GM12878 (cell line): ENCODE measurements around the gene RAD23B. TPM values are rescaled to one million over a fixed set of nuclear protein-coding genes. Genes with fewer than 3 reads are reported as not detected.

Source experiments
- ATAC-seq: fragments of 200-7000 bp; cut with Tn5 transposase; 3 replicates; pipeline ENCODE4 v1.9.1; 2020; ENCODE audit warnings: mild to moderate bottlenecking, moderate library complexity
- BruUV-seq: library from RNA; stranded (reverse); fragments of 400-500 nt; replicated peaks from 2 replicates; lab custom pipeline; 2021; lab: Mats Ljungman, UMichigan
- CTCF ChIA-PET: fragments of 300-600 bp; sonication (Branson Sonifier 250); formaldehyde crosslinking; extraction: SDS; loops from one replicate; lab custom pipeline; 2021; ENCODE audit warnings: inconsistent platforms; lab: Yijun Ruan, JAX
- POLR2A ChIA-PET: fragments of 350-600 bp; formaldehyde crosslinking; extraction: SDS; loops from one replicate; lab custom pipeline; 2021; ENCODE audit warnings: inconsistent platforms; lab: Charles Lee
- RAD21 ChIA-PET: fragments of 300-600 bp; sonication (Branson Sonifier 250); formaldehyde crosslinking; loops from one replicate; lab custom pipeline; 2023; ENCODE audit warnings: antibody characterized with exemption; ENCODE audit not compliant: unreplicated experiment; lab: Charles Lee
- SMC1A ChIA-PET: fragments of 300-600 bp; sonication (Branson Sonifier 250); formaldehyde crosslinking; loops from one replicate; lab custom pipeline; 2023; ENCODE audit not compliant: unreplicated experiment, uncharacterized antibody; lab: Charles Lee
- DNase-seq: peaks from one replicate; pipeline ENCODE4 v3.0.0-alpha.2; 2011; ENCODE audit warnings: low read depth, low spot score
- FAIRE-seq: peaks from 3 replicates; lab custom pipeline; 2011; peaks lifted over from hg19 to GRCh38; lab: Jason Lieb, UNC
- H2AFZ ChIP-seq: 2 replicates; pipeline ENCODE4 v1.6.0; 2011; ENCODE audit warnings: low read depth, low read length, control low read depth; ENCODE audit not compliant: control insufficient read depth
- H3K27ac ChIP-seq: 2 replicates; pipeline ENCODE4 v1.5.1; 2011; ENCODE audit warnings: control low read depth; ENCODE audit not compliant: control insufficient read depth, insufficient read depth
- H3K27me3 ChIP-seq, 2 experiments: replicated peaks in 1 of 2; 2 replicates each; pipeline versions ENCODE4 v1.6.0 to v1.6.1; 2011; ENCODE audit warnings: low read length in 1 of 2; ENCODE audit not compliant: control insufficient read depth in 2 of 2, insufficient read depth in 2 of 2
- H3K36me3 ChIP-seq, 2 experiments: 2 replicates each; pipeline ENCODE4 v1.5.1; 2011; ENCODE audit warnings: low read length in 1 of 2; ENCODE audit not compliant: control insufficient read depth in 2 of 2, insufficient read depth in 2 of 2
- H3K4me1 ChIP-seq: 2 replicates; pipeline ENCODE4 v1.6.1; 2011; ENCODE audit warnings: mild to moderate bottlenecking, low read length, moderate library complexity, mixed read lengths; ENCODE audit not compliant: control insufficient read depth, insufficient read depth
- H3K4me2 ChIP-seq: 2 replicates; pipeline ENCODE4 v1.6.0; 2011; ENCODE audit warnings: control low read depth; ENCODE audit not compliant: control insufficient read depth, insufficient read depth
- H3K4me3 ChIP-seq: fragments of 200-600 bp; sonication (generic); 2 replicates; pipeline ENCODE4 v1.5.1; 2016
- H3K79me2 ChIP-seq: 2 replicates; pipeline ENCODE4 v1.6.0; 2011; ENCODE audit warnings: low read length; ENCODE audit not compliant: control insufficient read depth, insufficient read depth
- H3K9ac ChIP-seq: 2 replicates; pipeline ENCODE4 v1.8.0; 2011; ENCODE audit warnings: low read length, control low read depth, mixed read lengths; ENCODE audit not compliant: control insufficient read depth, insufficient read depth
- H3K9me3 ChIP-seq: replicated peaks from 3 replicates; pipeline ENCODE4 v1.5.1; 2011; ENCODE audit warnings: mild to moderate bottlenecking, low read length; ENCODE audit not compliant: control insufficient read depth, insufficient read depth
- H4K20me1 ChIP-seq: 2 replicates; pipeline ENCODE4 v1.6.0; 2011; ENCODE audit not compliant: control insufficient read depth, insufficient read depth
- BMI1 ChIP-seq: fragments of 450-650 bp; IDR thresholded peaks from 2 replicates; pipeline ENCODE4 v1.6.1; 2016; ENCODE audit warnings: mild to moderate bottlenecking, moderate library complexity, borderline replicate concordance
- CHD2 ChIP-seq: IDR thresholded peaks from 2 replicates; pipeline ENCODE4 v1.6.1; 2011; ENCODE audit warnings: low read depth, low read length, improper control_type of control experiment, borderline replicate concordance
- E4F1 ChIP-seq: fragments of 450-650 bp; IDR thresholded peaks from 2 replicates; pipeline ENCODE4 v1.6.1; 2018; ENCODE audit warnings: borderline replicate concordance, mild to moderate bottlenecking; ENCODE audit not compliant: partially characterized antibody
- EGR1 ChIP-seq, 2 experiments: IDR thresholded peaks; 1 replicate in 1 of 2; 2 replicates in 1 of 2; pipeline ENCODE4 v1.6.1; 2011 to 2012; ENCODE audit warnings: low read depth in 2 of 2, low read length in 2 of 2, borderline replicate concordance in 1 of 2, mild to moderate bottlenecking in 1 of 2, moderate library complexity in 1 of 2
- FOXM1 ChIP-seq: IDR thresholded peaks from 2 replicates; pipeline ENCODE4 v1.6.1; 2012; ENCODE audit warnings: low read depth, mild to moderate bottlenecking, inconsistent platforms, low read length, moderate library complexity
- HCFC1 ChIP-seq: fragments of 150-350 bp; IDR thresholded peaks from 2 replicates; pipeline ENCODE4 v1.6.1; 2014; ENCODE audit warnings: low read length
- IKZF2 ChIP-seq, 2 experiments: fragments of 450-650 bp; IDR thresholded peaks; 2 replicates each; pipeline ENCODE4 v1.6.1; 2017; ENCODE audit warnings: mild to moderate bottlenecking in 2 of 2, moderate library complexity in 2 of 2
- IRF4 ChIP-seq: IDR thresholded peaks from 2 replicates; pipeline ENCODE4 v1.6.1; 2011; ENCODE audit warnings: low read depth, low read length
- LARP7 ChIP-seq: fragments of 450-650 bp; IDR thresholded peaks from 2 replicates; pipeline ENCODE4 v1.6.1; 2017; ENCODE audit warnings: mild to moderate bottlenecking
- PAX8 ChIP-seq: fragments of 450-650 bp; IDR thresholded peaks from 2 replicates; pipeline ENCODE4 v1.6.1; 2017; ENCODE audit warnings: mild to moderate bottlenecking, moderate library complexity
- RAD21 ChIP-seq: IDR thresholded peaks from 2 replicates; pipeline ENCODE4 v1.6.1; 2011; ENCODE audit warnings: mild to moderate bottlenecking, low read depth, low read length, moderate library complexity; ENCODE audit not compliant: insufficient read depth
- RUNX3 ChIP-seq: IDR thresholded peaks from 2 replicates; pipeline ENCODE4 v1.6.1; 2012; ENCODE audit warnings: low read length, inconsistent platforms
- TCF12 ChIP-seq: IDR thresholded peaks from 2 replicates; pipeline ENCODE4 v1.6.1; 2011; ENCODE audit warnings: low read depth, mild to moderate bottlenecking, low read length
- TCF3 ChIP-seq: IDR thresholded peaks from 2 replicates; pipeline ENCODE4 v1.6.1; 2012; ENCODE audit warnings: low read depth, mild to moderate bottlenecking, low read length, borderline replicate concordance; ENCODE audit not compliant: insufficient read depth
- ZBTB33 ChIP-seq: fragments of 450-650 bp; IDR thresholded peaks from 2 replicates; pipeline ENCODE4 v1.6.1; 2017; ENCODE audit warnings: mild to moderate bottlenecking
- WGBS: methylation state at CpG from one replicate; pipeline ENCODE4 v1.1.6; 2016; ENCODE audit warnings: low lambda C conversion rate; ENCODE audit not compliant: insufficient replicate concordance, insufficient coverage; ENCODE audit errors: missing lambda C conversion rate; 5-methylcytosine and 5-hydroxymethylcytosine counted together
- in situ Hi-C: fragments of 300-500 bp; cut with MboI; formaldehyde crosslinking; loops from 9 replicates; pipeline ENCODE4 v1.14.3; 2018; ENCODE audit warnings: mixed read lengths
- intact Hi-C: fragments of 100-400 bp; cut with micrococcal nuclease; formaldehyde crosslinking; loops from one replicate; pipeline ENCODE4 v1.14.2; 2022; ENCODE audit not compliant: unreplicated experiment
- polyA plus RNA-seq, 11 experiments: library from polyadenylated mRNA; depleted of rRNA in 4 of 11; unstranded in 6 of 11; stranded (reverse) in 5 of 11; fragments of >200 nt; fragmentation: Nextera tagmentation in 4 of 11; fragmentation: Illumina TruSeq in 1 of 11; extraction: Ambion mirVana in 4 of 11; extraction: Trizol in 1 of 11; gene quantifications; 1 replicate in 1 of 11; 2 replicates in 10 of 11; pipeline versions ENCODE4 v1.2.1 to v1.2.3, GENCODE V29; 2011 to 2016; ENCODE audit warnings: inconsistent platforms in 2 of 11, missing spikeins in 2 of 11, low read depth in 1 of 11
- total RNA-seq, 4 experiments: library from RNA; depleted of rRNA in 3 of 4; stranded (reverse); fragments of >200 nt in 3 of 4; fragmentation: Illumina TruSeq in 1 of 4; extraction: Trizol in 1 of 4; gene quantifications; 2 replicates each; pipeline versions ENCODE4 v1.2.1 to v1.2.3, GENCODE V29; 2013 to 2021

The RAD23B gene
- total and polyA plus RNA-seq, 10 of the 15 experiments (the other 5 are each of a cell fraction or from before 2014, with no cell fraction given): 10.3 to 256 (median 54.6) TPM

DNA sequence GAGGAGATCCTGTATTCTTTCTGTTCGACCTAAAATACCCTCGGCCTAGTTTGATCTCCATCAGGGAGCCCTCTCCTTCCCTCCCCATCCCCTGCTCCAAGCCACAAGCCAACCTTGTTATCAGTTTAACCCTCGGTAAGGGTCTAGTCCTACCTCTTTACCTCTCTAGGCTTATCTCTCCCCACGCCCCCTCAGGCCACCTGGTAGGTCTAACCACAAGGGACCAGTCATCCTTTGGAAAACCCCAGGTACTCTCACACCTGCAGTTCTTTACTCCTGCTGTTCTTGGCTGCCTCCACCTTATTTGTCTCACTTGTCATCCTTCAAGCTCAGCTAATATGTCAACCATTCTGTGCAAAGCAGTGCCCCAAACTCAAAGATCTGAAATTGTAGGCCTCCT is 78.7 kb downstream of the RAD23B start:
- ChIA-PET SMC1A (interaction anchor here (0.7 to 1.8 kb wide), 2 partner anchors 17 to 224 kb away, joined by 3 to 4 read pairs; no protein-coding TSS in a partner anchor), CTCF (interaction anchor here (0.6 to 1.3 kb wide), 2 partner anchors 21 to 39 kb away, joined by 3 to 4 read pairs; no protein-coding TSS in a partner anchor), POLR2A (no interaction called here), RAD21 (no interaction called here)
- 9% methylated on average over 4 of the region's 4 CpGs for WGBS
- DNase-seq: no peak
- no TSS peak for BruUV-seq
- Histone ChIP-seq H3K9me3 (no peaks in the 10 kb centered on the region), H3K4me3 (no peak overlapping the region), H3K36me3 (no peaks in the 10 kb centered on the region), H3K9ac (no peak overlapping the region), H3K4me2 (no peak overlapping the region), H3K27ac (no peak overlapping the region), H2AFZ (no peak overlapping the region), H3K79me2 (no peaks in the 10 kb centered on the region), H4K20me1 (no peaks in the 10 kb centered on the region), H3K27me3 (no peaks in the 10 kb centered on the region), H3K4me1 (no peaks in the 10 kb centered on the region)
- TF ChIP-seq BMI1 (no peak), TCF3 (no peak), IRF4 (no peak), HCFC1 (no peak), CHD2 (no peak), FOXM1 (no peak), TCF12 (0 out of 2 replicates have a peak, but pooled peaks have one; percentile 41), LARP7 (no peak), IKZF2 (IDR thresholded peaks at IDR 0.05) (no peak), RUNX3 (peak; percentile 68), ZBTB33 (no peak), RAD21 (no peak), EGR1 (IDR thresholded peaks at IDR 0.05; ENCODE audit: borderline replicate concordance in 1 of 2, low read depth in 2 of 2, low read length in 2 of 2) (peak in 1 of 2 experiments; percentile 28; a peak in 1 of 3 replicates), E4F1 (no peak), PAX8 (no peak)
- intact Hi-C loops (no loop called here), in situ Hi-C loops (no loop called here)
- ATAC-seq: peak; percentile 38
- no peak for FAIRE-seq
